GM04503 (cell line): ENCODE data around the gene C2CD4A.

ENCODE experiments used
- DNase-seq: peaks from one replicate; pipeline ENCODE4 v3.0.0-alpha.2; 2012; ENCODE audit warnings: low read depth

C2CD4A gene

GRCh38 chr15:62103431-62103830, 36.7 kb downstream of the C2CD4A start:
- DNase-seq = no peak

- DNase-seq = no peak
Observed at GRCh38 chr15:62104401-62104800, 37.6 kb downstream of the C2CD4A start.

GRCh38 chr15:62104846-62105245, 38.1 kb downstream of the C2CD4A start:
- no peak for DNase-seq

- no peak for DNase-seq
Observed at GRCh38 chr15:62105266-62105665, 38.5 kb downstream of the C2CD4A start.

GRCh38 chr15:62106096-62106495, 39.3 kb downstream of the C2CD4A start:
- no peak for DNase-seq

GRCh38 chr15:62107571-62108121, 40.9 kb downstream of the C2CD4A start:
- no peak for DNase-seq

- no peak for DNase-seq
Observed at GRCh38 chr15:62108411-62108810, 41.6 kb downstream of the C2CD4A start.

- DNase-seq = no peak
Observed at GRCh38 chr15:62109437-62109836, 42.7 kb downstream of the C2CD4A start.

GRCh38 chr15:62109982-62110851, 43.4 kb downstream of the C2CD4A start:
- peak; percentile 51 for DNase-seq

- DNase-seq = no peak
Observed at GRCh38 chr15:62112081-62112480, 45.3 kb downstream of the C2CD4A start.

GRCh38 chr15:62112616-62113593, 46.1 kb downstream of the C2CD4A start:
- DNase-seq = peak; percentile 72

GRCh38 chr15:62115847-62116246, 49.1 kb downstream of the C2CD4A start:
- no peak for DNase-seq

- DNase-seq = no peak
Observed at GRCh38 chr15:62118520-62119226, 51.9 kb downstream of the C2CD4A start.

GRCh38 chr15:62119227-62119864, 52.6 kb downstream of the C2CD4A start:
- peak; percentile 88 for DNase-seq

- DNase-seq = no peak
Observed at GRCh38 chr15:62119874-62120273, 53.1 kb downstream of the C2CD4A start.
